ENCODE measurements around the gene SLC1A1.
"Not testable (repeated sequence)": the region's sequence is repeated elsewhere in the genome, so short reads cannot be mapped to it uniquely, and the experiment has no call there.

The SLC1A1 gene

DNA sequence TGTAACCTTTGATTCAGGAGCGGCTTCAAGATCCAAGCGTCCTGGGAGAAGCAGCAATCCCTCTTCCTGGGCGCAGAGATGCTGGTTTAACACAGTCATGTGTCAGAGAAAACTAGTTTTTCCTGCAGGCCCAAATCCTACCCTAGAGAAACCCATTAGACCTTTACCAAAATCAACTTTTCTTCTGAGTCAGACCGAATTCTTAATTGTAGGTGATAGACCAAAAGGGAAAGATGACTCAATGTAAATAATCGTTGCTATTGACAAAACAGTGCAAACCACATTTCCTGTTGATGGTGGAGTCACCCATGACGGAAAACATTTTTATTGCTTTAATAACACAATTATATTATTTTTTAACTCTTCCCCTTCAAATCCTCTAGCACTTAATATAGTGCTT lies 40.1 kb downstream of the SLC1A1 start:
- no peak overlapping the region for H3K4me3 ChIP-seq (IDR thresholded peaks at IDR 0.05; ENCODE audit: insufficient read depth, low read depth, low read length)
- H3K9ac ChIP-seq: no peak overlapping the region
- H3K79me2 ChIP-seq (ENCODE audit: insufficient read depth, low read depth): no peaks in the 10 kb centered on the region
- no peaks in the 10 kb centered on the region for H4K20me1 ChIP-seq (ENCODE audit: insufficient read depth)
- H3K4me2 ChIP-seq: no peak overlapping the region
- no peaks in the 10 kb centered on the region for H3K27me3 ChIP-seq (ENCODE audit: insufficient read depth, low read depth)
- H3K36me3 ChIP-seq (ENCODE audit: insufficient read depth): no peaks in the 10 kb centered on the region
- no peaks in the 10 kb centered on the region for H3K4me1 ChIP-seq (ENCODE audit: low read depth, poor library complexity, severe bottlenecking)
- TF ChIP-seq, protein P1, sequence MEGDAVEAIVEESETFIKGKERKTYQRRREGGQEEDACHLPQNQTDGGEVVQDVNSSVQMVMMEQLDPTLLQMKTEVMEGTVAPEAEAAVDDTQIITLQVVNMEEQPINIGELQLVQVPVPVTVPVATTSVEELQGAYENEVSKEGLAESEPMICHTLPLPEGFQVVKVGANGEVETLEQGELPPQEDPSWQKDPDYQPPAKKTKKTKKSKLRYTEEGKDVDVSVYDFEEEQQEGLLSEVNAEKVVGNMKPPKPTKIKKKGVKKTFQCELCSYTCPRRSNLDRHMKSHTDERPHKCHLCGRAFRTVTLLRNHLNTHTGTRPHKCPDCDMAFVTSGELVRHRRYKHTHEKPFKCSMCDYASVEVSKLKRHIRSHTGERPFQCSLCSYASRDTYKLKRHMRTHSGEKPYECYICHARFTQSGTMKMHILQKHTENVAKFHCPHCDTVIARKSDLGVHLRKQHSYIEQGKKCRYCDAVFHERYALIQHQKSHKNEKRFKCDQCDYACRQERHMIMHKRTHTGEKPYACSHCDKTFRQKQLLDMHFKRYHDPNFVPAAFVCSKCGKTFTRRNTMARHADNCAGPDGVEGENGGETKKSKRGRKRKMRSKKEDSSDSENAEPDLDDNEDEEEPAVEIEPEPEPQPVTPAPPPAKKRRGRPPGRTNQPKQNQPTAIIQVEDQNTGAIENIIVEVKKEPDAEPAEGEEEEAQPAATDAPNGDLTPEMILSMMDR (conservative IDR thresholded peaks at IDR 0.05; ENCODE audit: low read depth, low read length): no peak
- no peak overlapping the region for H2AFZ ChIP-seq (ENCODE audit: low read depth)
- no peak overlapping the region for H3K27ac ChIP-seq

DNA sequence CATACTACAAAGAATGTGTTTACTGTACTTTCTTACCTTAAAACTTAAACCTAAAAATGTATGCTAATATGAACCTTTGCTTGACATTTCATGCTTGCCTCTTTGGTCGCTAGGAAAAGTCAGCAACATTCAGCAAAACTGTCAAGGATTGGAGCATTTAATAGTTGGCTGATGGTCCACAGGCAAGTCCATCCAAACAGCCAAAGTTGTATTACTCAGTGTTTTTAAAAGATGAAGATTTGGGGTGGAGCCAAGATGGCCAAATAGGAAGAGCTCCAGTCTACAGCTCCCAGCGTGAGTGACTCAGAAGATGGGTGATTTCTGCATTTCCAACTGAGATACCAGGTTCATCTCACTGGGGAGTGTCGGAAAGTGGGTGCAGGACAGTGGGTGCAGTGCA lies 40.6 kb downstream of the SLC1A1 start:
- H3K36me3 ChIP-seq (ENCODE audit: insufficient read depth); H3K4me3 ChIP-seq (IDR thresholded peaks at IDR 0.05; ENCODE audit: insufficient read depth, low read depth, low read length); H2AFZ ChIP-seq (ENCODE audit: low read depth); H3K4me1 ChIP-seq (ENCODE audit: low read depth, poor library complexity, severe bottlenecking); H3K79me2 ChIP-seq (ENCODE audit: insufficient read depth, low read depth); H3K27ac ChIP-seq; H3K27me3 ChIP-seq (ENCODE audit: insufficient read depth, low read depth); H3K4me2 ChIP-seq; H4K20me1 ChIP-seq (ENCODE audit: insufficient read depth); H3K9ac ChIP-seq: not testable (repeated sequence)

DNA sequence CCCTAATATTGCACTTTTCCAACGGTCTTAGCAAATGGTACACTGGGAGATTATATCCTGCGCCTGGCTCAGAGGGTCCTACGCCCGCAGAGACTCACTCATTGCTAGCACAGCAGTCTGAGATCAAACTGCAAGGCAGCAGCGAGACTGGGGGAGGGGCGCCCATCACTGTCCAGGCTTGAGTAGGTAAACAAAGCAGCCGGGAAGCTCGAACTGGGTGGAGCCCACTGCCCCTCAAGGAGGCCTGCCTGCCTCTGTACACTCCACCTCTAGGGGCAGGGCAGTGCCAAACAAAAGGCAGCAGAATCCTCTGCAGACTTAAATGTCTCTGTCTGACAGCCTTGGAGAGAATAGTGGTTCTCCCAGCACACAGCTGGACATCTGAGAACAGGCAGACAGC lies 41.1 kb downstream of the SLC1A1 start:
- not testable (repeated sequence) for H3K27me3 ChIP-seq (ENCODE audit: insufficient read depth, low read depth); H2AFZ ChIP-seq (ENCODE audit: low read depth); H3K79me2 ChIP-seq (ENCODE audit: insufficient read depth, low read depth); H3K4me1 ChIP-seq (ENCODE audit: low read depth, poor library complexity, severe bottlenecking); H3K27ac ChIP-seq; H3K4me2 ChIP-seq; H4K20me1 ChIP-seq (ENCODE audit: insufficient read depth); H3K36me3 ChIP-seq (ENCODE audit: insufficient read depth); H3K4me3 ChIP-seq (IDR thresholded peaks at IDR 0.05; ENCODE audit: insufficient read depth, low read depth, low read length); H3K9ac ChIP-seq

DNA sequence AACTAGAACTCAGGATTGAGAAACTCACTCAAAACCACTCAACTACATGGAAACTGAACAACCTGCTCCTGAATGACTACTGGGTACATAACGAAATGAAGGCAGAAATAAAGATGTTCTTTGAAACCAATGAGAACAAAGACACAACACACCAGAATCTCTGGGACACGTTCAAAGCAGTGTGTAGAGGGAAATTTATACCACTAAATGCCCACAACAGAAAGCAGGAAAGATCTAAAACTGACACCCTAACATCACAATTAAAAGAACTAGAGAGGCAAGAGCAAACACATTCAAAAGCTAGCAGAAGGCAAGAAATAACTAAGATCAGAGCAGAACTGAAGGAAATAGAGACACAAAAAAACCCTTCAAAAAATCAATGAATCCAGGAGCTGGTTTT lies 43.6 kb downstream of the SLC1A1 start:
- not testable (repeated sequence) for H4K20me1 ChIP-seq (ENCODE audit: insufficient read depth); H3K4me3 ChIP-seq (IDR thresholded peaks at IDR 0.05; ENCODE audit: insufficient read depth, low read depth, low read length); H3K27me3 ChIP-seq (ENCODE audit: insufficient read depth, low read depth); H3K27ac ChIP-seq; H2AFZ ChIP-seq (ENCODE audit: low read depth); H3K4me2 ChIP-seq; H3K79me2 ChIP-seq (ENCODE audit: insufficient read depth, low read depth); H3K36me3 ChIP-seq (ENCODE audit: insufficient read depth); H3K4me1 ChIP-seq (ENCODE audit: low read depth, poor library complexity, severe bottlenecking); H3K9ac ChIP-seq

DNA sequence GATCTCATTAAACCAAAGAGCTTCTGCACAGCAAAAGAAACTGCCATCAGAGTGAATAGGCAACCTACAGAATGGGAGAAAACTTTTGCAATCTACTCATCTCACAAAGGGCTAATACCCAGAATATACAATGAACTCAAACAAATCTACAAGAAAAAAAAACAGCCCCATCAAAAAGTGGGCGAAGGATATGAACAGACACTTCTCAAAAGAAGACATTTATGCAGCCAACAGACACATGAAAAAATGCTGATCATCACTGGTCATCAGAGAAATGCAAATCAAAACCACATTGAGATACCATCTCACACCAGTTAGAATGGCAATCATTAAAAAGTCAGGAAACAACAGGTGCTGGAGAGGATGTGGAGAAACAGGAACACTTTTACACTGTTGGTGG lies 45.9 kb downstream of the SLC1A1 start:
- not testable (repeated sequence) for H3K9ac ChIP-seq; H2AFZ ChIP-seq (ENCODE audit: low read depth); H4K20me1 ChIP-seq (ENCODE audit: insufficient read depth); H3K79me2 ChIP-seq (ENCODE audit: insufficient read depth, low read depth); H3K27ac ChIP-seq; H3K4me3 ChIP-seq (IDR thresholded peaks at IDR 0.05; ENCODE audit: insufficient read depth, low read depth, low read length); H3K4me1 ChIP-seq (ENCODE audit: low read depth, poor library complexity, severe bottlenecking); H3K4me2 ChIP-seq; H3K36me3 ChIP-seq (ENCODE audit: insufficient read depth); H3K27me3 ChIP-seq (ENCODE audit: insufficient read depth, low read depth)

DNA sequence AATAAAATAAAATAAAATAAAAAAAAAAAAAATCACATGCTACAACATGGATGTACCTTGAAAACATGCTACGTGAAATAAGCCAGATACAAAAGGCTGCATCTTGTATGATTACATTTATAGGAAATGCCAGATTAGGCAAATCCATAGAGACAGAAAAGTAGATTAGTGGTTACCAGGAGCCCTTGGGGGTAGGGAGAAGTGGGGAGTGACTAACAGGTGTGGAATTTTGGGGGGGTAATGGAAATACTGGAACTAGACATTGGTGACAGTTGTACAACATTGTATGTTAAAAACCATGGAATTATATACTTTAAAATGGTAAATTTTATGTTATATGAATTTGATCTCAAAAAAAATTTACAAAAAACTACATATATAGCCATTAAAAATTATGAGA lies 47.3 kb downstream of the SLC1A1 start:
- H2AFZ ChIP-seq (ENCODE audit: low read depth): no peak overlapping the region
- no peak overlapping the region for H3K27ac ChIP-seq
- H3K4me3 ChIP-seq (IDR thresholded peaks at IDR 0.05; ENCODE audit: insufficient read depth, low read depth, low read length): no peak overlapping the region
- no peaks in the 10 kb centered on the region for H3K79me2 ChIP-seq (ENCODE audit: insufficient read depth, low read depth)
- no peak overlapping the region for H3K4me2 ChIP-seq
- H3K36me3 ChIP-seq (ENCODE audit: insufficient read depth): no peaks in the 10 kb centered on the region
- TF ChIP-seq, protein P1 (conservative IDR thresholded peaks at IDR 0.05; ENCODE audit: low read depth, low read length): no peak
- H3K9ac ChIP-seq: no peak overlapping the region
- no peaks in the 10 kb centered on the region for H3K27me3 ChIP-seq (ENCODE audit: insufficient read depth, low read depth)
- H3K4me1 ChIP-seq (ENCODE audit: low read depth, poor library complexity, severe bottlenecking): no peaks in the 10 kb centered on the region
- no peaks in the 10 kb centered on the region for H4K20me1 ChIP-seq (ENCODE audit: insufficient read depth)

Measured in KMS-11 (cell line).